ENCODE measurements around the gene GSAP. TPM values are rescaled to one million over a fixed set of nuclear protein-coding genes. Genes with fewer than 3 reads are reported as not detected.
A peak's percentile ranks its signal among the peaks of the same experiment; 100 is the strongest.

GSAP gene
- total RNA-seq, 1 donor from 2014 or later: 9.8 TPM

DNA sequence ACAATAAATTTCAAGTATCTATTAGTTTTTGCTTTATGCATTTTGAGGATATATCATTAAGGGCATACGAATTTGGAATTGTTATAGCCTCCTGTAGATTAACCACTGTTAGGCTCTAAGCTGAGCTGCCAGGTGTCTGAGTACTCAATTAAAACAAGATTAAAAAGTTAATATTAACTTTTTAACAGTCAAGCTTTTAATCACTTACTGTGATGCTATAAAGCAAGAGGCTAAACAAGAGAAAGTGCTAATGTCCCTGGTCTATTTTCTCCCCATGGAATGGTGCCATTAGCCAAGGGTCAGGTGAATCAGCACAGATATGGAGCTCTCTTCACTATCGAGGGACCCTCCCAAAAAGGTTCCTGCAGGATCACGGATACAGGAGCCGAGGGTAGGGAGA is 9.7 kb downstream of the GSAP start:
- ATAC-seq: no peak

GRCh38 chr7:77404641-77405040 is 11.5 kb downstream of the GSAP start:
- no peak for ATAC-seq

GRCh38 chr7:77403957-77404356 is 12.2 kb downstream of the GSAP start:
- peak; percentile 43 for ATAC-seq

GRCh38 chr7:77402818-77403217 is 13.3 kb downstream of the GSAP start:
- no peak for ATAC-seq

- ATAC-seq: no peak
Measured at GRCh38 chr7:77401002-77401401, 15.1 kb downstream of the GSAP start.

- ATAC-seq: no peak
Measured at GRCh38 chr7:77399816-77400215, 16.3 kb downstream of the GSAP start.

GRCh38 chr7:77396894-77397547 is 19.1 kb downstream of the GSAP start:
- ATAC-seq: no peak

GRCh38 chr7:77395626-77396025 is 20.5 kb downstream of the GSAP start:
- no peak for ATAC-seq

DNA sequence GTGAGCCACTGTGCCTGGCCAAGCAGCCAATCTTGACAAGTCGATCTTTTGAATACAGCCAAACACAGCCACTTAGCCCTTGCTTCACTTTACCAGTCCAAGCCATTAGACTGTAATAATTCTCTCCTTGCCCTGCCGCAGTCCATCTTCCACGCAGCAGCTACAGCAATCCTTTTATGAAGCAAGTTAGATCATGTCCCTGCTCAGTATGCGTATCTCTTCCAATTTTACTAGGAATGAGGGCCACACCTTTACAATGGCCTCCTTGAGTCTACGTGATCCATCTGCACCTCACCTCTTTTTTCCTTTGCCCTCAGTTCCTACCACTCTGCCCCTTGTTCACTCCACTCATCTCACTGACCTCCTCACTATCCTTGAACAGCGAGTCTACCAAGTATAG is 22.2 kb downstream of the GSAP start:
- ATAC-seq: peak; percentile 58

- ATAC-seq: peak; percentile 99
Measured at GRCh38 chr7:77393261-77393660, 22.9 kb downstream of the GSAP start.

- ATAC-seq: no peak
Measured at GRCh38 chr7:77391230-77391629, 24.9 kb downstream of the GSAP start.

DNA sequence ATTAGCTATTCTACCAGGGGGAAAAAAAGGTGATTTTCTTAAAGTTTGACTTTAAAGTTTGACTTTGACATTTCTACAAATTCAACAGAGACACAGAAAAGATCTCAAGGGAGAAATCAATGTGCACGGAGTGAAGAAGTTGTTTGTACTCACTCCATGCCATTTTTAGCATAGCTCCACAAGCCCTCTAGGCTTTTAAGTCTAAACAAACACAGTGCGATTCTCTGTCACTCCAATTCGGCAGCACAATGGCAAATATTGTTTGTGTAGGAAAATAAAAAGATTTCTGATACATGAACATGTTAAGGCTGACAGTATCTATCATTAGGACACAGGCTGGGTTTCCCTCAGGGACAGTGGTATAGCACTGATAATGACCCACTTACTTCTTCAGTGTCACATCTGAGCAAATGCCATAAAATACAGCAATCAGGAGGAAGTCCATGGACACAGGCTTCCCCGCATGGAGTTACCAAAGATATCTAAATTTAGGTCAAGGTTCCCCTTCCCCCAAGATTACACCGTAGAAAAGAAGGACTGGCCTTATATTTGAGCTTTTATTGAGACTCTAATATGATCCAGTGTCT is 28.0 kb downstream of the GSAP start:
- ATAC-seq: no peak

GRCh38 chr7:77386165-77386822 is 29.9 kb downstream of the GSAP start:
- no peak for ATAC-seq

DNA sequence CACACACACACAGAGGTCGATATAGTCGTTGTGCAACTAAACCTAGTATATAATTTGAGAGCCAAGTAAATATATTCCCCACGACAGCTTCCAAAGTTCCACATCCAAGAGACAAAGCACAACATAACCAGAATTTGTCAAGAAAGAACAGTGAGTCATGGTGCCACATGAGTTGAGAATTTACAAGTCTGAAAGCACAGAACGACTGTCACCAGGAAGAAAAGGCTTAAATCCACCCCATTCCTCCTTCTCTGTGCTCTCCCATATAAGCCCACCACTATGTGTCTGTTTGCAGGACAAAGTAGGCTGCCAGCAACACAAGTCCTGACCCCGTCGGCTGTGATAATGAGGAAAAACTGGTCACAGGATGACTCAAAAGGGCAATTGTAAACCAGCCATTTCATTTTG is 32.8 kb downstream of the GSAP start:
- ATAC-seq: peak; percentile 37

DNA sequence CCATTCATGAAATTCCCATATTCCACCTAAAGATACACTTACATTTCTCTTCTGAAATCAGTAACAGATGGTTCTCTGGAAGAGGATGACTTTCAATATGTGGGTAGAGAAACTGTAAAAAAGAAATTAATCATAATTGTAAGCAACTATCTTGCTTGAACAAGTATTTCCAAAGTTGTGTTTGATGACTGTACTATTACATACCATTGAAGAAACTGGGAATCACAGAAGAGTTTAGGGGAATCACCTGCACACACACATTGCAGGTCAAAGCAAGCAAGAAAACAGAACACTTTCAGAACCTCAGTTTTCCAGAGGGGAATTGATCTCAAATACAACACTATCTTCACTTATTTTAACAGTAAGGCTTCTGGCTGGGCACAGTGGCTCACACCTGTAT is 33.6 kb downstream of the GSAP start:
- no peak for ATAC-seq

DNA sequence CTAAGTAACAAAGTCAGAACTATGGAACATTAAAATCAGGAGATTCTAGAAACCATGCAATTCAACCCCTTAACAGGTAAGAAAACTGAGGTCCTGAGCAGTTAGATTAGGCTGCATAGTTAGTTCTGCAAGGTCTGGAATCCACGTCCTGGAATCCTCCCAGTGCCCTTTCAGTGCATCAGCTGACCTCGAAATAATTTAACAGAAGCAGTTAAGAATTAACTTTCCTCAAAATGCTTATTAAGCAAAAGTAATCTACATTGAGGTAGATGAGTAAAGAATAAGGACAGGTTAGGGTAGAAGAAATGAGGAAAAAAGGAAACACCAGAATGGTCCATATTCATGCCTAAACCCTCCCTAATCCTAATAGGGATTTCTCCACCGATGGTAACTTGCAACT is 37.6 kb downstream of the GSAP start:
- ATAC-seq: no peak

- no peak for ATAC-seq
Measured at GRCh38 chr7:77370606-77371005, 45.5 kb downstream of the GSAP start.

GRCh38 chr7:77368974-77369373 is 47.2 kb downstream of the GSAP start:
- no peak for ATAC-seq

GRCh38 chr7:77367976-77368375 is 48.2 kb downstream of the GSAP start:
- no peak for ATAC-seq

- ATAC-seq: no peak
Measured at GRCh38 chr7:77362905-77363304, 53.2 kb downstream of the GSAP start.

DNA sequence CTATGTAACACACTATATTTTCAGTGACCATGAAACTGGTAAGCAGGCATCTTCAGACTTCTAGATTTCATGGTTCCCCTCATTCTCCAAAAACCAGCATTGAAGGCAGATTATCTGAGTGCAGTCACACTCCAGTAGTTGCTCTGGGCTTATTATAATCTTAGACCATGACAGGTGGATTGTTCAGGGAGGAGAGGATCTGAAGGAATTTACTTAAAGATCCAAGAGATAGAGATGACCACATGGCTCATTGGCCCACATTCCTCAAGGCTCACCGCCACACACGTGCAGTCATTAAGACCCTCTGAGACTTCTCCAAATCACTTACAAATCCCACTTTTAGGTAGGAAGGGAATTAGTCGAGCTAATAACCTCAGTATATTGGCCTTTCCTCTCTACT is 55.2 kb downstream of the GSAP start:
- ATAC-seq: no peak

GRCh38 chr7:77360104-77360503 is 56.0 kb downstream of the GSAP start:
- ATAC-seq: no peak

DNA sequence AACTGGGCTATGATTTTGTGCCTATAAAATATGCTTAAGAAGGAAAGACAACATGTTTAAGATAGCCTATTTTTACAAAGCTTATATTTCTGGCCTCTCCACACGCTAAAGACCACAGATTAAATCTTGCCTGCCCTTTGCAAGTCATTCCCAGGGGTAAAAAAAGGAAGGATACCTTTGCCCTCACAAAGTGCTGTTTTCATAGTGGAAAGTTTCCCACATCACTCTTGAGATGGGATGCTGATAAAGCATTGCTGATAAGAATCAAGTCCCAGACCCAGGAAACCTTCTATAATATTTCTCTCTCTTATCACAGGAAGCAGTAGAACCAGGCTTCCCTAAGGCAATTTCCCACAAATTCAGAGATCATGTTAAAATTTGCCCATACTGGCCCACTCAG is 56.5 kb downstream of the GSAP start:
- no peak for ATAC-seq

GRCh38 chr7:77354914-77355313 is 61.2 kb downstream of the GSAP start:
- ATAC-seq: no peak

All from esophagus mucosa (tissue), 1 donor.